Mesodermal cell (in vitro differentiated cells): Measurements from ENCODE around the gene KCNB1.

Experiments
- H3K27ac ChIP-seq: 2 replicates; pipeline ENCODE4 v1.7.0; 2013; ENCODE audit warnings: mild to moderate bottlenecking, low read depth, low read length, moderate library complexity; ENCODE audit not compliant: severe bottlenecking
- H3K36me3 ChIP-seq: 2 replicates; pipeline ENCODE4 v1.7.1; 2013; ENCODE audit warnings: mild to moderate bottlenecking, low read length, moderate library complexity; ENCODE audit not compliant: control insufficient read depth, insufficient read depth
- H3K4me1 ChIP-seq: one replicate; pipeline ENCODE4 v1.7.1; 2013; ENCODE audit warnings: mild to moderate bottlenecking, low read length; ENCODE audit not compliant: insufficient read depth, control insufficient read depth, poor library complexity, severe bottlenecking
- H3K4me3 ChIP-seq: 2 replicates; pipeline ENCODE4 v1.7.0; 2013; ENCODE audit warnings: low read length, control low read depth, mild to moderate bottlenecking; ENCODE audit not compliant: insufficient read depth, poor library complexity, severe bottlenecking; ENCODE audit errors: extremely low read depth
- H3K9me3 ChIP-seq: 2 replicates; pipeline ENCODE4 v1.7.1; 2013; ENCODE audit warnings: mild to moderate bottlenecking, low read length, moderate library complexity; ENCODE audit not compliant: control insufficient read depth
- WGBS, 2 experiments: methylation state at CpG; one replicate each; pipeline ENCODE4 v1.1.5; 2013; ENCODE audit warnings: missing lambda C conversion rate in 2 of 2; ENCODE audit not compliant: insufficient coverage in 2 of 2; 5-methylcytosine and 5-hydroxymethylcytosine counted together

KCNB1 gene

GRCh38 chr20:49444553-49444990 is 37.9 kb downstream of the KCNB1 start:
- Histone ChIP-seq H3K9me3 (no peaks in the 10 kb centered on the region), H3K4me3 (no peak overlapping the region), H3K36me3 (no peaks in the 10 kb centered on the region), H3K27ac (no peak overlapping the region), H3K4me1 (peaks cover 21% of the 10 kb centered on the region)
- 100% methylated on average over 1 of the region's 1 CpG for WGBS, 2 experiments

GRCh38 chr20:49437057-49437456 is 45.4 kb downstream of the KCNB1 start:
- no peaks in the 10 kb centered on the region for H3K4me1 ChIP-seq
- no peak overlapping the region for H3K27ac ChIP-seq
- no peaks in the 10 kb centered on the region for H3K9me3 ChIP-seq
- no peak overlapping the region for H3K4me3 ChIP-seq
- WGBS, 2 experiments = 52 to 58% methylated on average over 3 of the region's 3 CpGs
- H3K36me3 ChIP-seq = no peaks in the 10 kb centered on the region

- Histone ChIP-seq H3K27ac (no peak overlapping the region), H3K9me3 (no peaks in the 10 kb centered on the region), H3K36me3 (no peaks in the 10 kb centered on the region), H3K4me1 (no peaks in the 10 kb centered on the region), H3K4me3 (no peak overlapping the region)
- WGBS, 2 experiments = 92 to 93% methylated on average over 5 of the region's 5 CpGs
Measured at GRCh38 chr20:49435639-49436038, 46.8 kb downstream of the KCNB1 start.

DNA sequence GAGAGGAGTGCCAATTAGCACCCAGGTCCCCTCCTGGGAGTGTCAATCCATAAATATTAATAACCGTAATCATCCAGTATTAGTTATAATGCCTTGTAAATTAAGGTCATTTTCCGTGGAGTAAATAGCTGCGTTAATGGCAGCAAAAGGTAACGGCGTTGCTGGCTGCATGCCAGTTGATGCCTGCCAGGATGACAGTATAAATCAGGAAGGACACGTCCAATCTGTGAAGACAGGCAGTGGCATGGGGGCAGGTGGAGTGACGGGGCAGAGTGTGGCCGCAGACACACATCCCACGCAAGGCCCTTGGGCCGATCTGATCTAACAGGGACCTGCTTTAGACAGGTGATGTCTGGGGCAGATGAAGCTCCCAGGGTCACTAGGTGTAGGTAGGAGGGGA is 49.1 kb downstream of the KCNB1 start:
- Histone ChIP-seq H3K36me3 (no peaks in the 10 kb centered on the region), H3K4me3 (no peak overlapping the region), H3K4me1 (no peaks in the 10 kb centered on the region), H3K9me3 (no peaks in the 10 kb centered on the region), H3K27ac (no peak overlapping the region)
- WGBS, 2 experiments = 81 to 88% methylated on average over 7 to 9 of the region's 10 CpGs

DNA sequence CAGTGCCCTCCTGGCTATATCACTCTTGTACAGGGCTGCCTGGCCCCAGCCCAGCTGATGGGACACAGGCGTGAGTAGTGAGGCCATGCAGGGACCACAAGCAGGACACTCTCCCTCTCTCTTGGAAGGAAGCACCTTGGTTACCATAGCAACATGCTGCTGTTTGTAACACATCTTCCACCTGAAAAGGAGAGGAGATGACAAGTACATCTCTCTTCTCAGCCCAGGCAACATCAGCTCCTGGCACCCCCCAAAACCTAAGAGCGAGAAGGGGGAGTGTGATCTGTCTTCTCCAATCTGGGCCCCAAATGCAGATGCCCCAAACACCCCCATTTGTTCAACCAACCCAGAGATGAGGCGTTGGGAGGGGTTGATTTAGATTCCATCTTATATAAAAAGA is 49.9 kb downstream of the KCNB1 start:
- H3K9me3 ChIP-seq = no peaks in the 10 kb centered on the region
- H3K27ac ChIP-seq = no peak overlapping the region
- no peaks in the 10 kb centered on the region for H3K4me1 ChIP-seq
- H3K36me3 ChIP-seq = no peaks in the 10 kb centered on the region
- no peak overlapping the region for H3K4me3 ChIP-seq
- WGBS, 2 experiments = 80 to 86% methylated on average over 1 of the region's 3 CpGs

DNA sequence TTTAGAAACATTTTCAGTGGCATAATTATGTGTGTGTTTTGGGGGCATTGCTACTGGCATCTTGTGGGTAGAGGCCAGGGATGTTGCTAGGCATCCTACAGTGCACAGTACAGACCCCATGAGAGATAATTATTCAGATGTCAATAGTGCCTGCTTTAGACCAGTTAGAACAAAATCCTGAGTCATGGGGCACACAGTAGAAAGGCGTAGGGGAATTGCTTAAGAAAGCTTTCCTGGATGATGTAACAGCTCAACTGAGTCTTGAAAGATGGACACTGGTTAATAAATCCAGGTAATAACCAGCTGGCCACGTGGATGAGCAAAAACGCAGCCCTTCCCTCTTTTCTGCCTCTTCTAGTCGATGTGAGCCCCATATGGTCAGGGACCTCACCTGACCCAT is 51.1 kb downstream of the KCNB1 start:
- Histone ChIP-seq H3K27ac (no peak overlapping the region), H3K4me3 (no peak overlapping the region), H3K4me1 (no peaks in the 10 kb centered on the region), H3K9me3 (no peaks in the 10 kb centered on the region), H3K36me3 (no peaks in the 10 kb centered on the region)
- WGBS, 2 experiments = 92 to 95% methylated on average over 4 of the region's 4 CpGs

- no peak overlapping the region for H3K27ac ChIP-seq
- no peaks in the 10 kb centered on the region for H3K9me3 ChIP-seq
- H3K36me3 ChIP-seq = no peaks in the 10 kb centered on the region
- no peak overlapping the region for H3K4me3 ChIP-seq
- 92 to 100% methylated on average over 1 to 2 of the region's 2 CpGs for WGBS, 2 experiments
- no peaks in the 10 kb centered on the region for H3K4me1 ChIP-seq
Measured at GRCh38 chr20:49430320-49430719, 52.1 kb downstream of the KCNB1 start.

GRCh38 chr20:49427751-49428518 is 54.5 kb downstream of the KCNB1 start:
- Histone ChIP-seq H3K4me3 (no peak overlapping the region), H3K9me3 (no peaks in the 10 kb centered on the region), H3K27ac (no peak overlapping the region), H3K36me3 (no peaks in the 10 kb centered on the region), H3K4me1 (no peaks in the 10 kb centered on the region)
- WGBS, 2 experiments = 89 to 91% methylated on average over 12 to 13 of the region's 13 CpGs

DNA sequence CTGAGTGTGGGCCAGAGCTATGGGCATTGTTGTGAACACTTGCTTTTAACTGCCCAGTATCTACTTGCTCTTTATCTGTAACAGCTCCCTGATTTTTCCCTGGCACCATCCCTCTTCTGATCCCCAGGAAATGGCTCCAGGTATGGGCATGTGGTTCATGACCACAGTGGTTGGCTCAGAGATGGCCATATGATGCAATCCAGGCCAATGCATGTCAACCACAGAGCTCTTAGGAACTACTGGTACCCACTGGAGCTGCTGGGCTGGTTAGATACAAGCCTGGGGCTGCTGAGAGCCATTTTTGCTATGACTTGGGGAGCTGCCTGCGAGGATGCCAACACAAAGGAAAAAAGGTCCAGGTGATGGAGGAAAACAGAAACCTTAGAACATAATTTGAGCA is 55.6 kb downstream of the KCNB1 start:
- Histone ChIP-seq H3K4me1 (no peaks in the 10 kb centered on the region), H3K27ac (no peak overlapping the region), H3K36me3 (no peaks in the 10 kb centered on the region), H3K4me3 (no peak overlapping the region), H3K9me3 (no peaks in the 10 kb centered on the region)
- WGBS, 2 experiments = 0% methylated on average over 1 of the region's 1 CpG; no CpG with 5 or more reads in 1 of the 2 experiments

- no peak overlapping the region for H3K27ac ChIP-seq
- WGBS, 2 experiments = 95 to 100% methylated on average over 2 to 4 of the region's 5 CpGs
Measured at GRCh38 chr20:49426395-49426794, 56.1 kb downstream of the KCNB1 start.

GRCh38 chr20:49424536-49424935 is 57.9 kb downstream of the KCNB1 start:
- no peak overlapping the region for H3K27ac ChIP-seq
- no peak overlapping the region for H3K4me3 ChIP-seq
- no peaks in the 10 kb centered on the region for H3K9me3 ChIP-seq
- no peaks in the 10 kb centered on the region for H3K4me1 ChIP-seq
- no peaks in the 10 kb centered on the region for H3K36me3 ChIP-seq
- WGBS, 2 experiments = 72 to 76% methylated on average over 11 to 12 of the region's 13 CpGs

More at GRCh38 chr20:49426395-49426794, 56.1 kb downstream of the KCNB1 start:
- H3K4me1 ChIP-seq = no peaks in the 10 kb centered on the region
- H3K36me3 ChIP-seq = no peaks in the 10 kb centered on the region
- H3K4me3 ChIP-seq = no peak overlapping the region
- no peaks in the 10 kb centered on the region for H3K9me3 ChIP-seq
